Astrocyte of the cerebellum (primary cell): ENCODE results near the gene IRF3.

Experiments used
- DNase-seq: peaks from one replicate; pipeline ENCODE4 v3.0.0-alpha.2; 2011; ENCODE audit warnings: low read depth
- H3K4me3 ChIP-seq: 2 replicates; pipeline ENCODE4 v1.5.1; 2011; ENCODE audit warnings: mild to moderate bottlenecking, low read depth, low read length, moderate library complexity
- in situ Hi-C: cut with HindIII; loops from 2 replicates; pipeline ENCODE4 v1.10.0; 2017; ENCODE audit warnings: low sequenced_read_pairs
- TF ChIP-seq, protein P1 (sequence below): IDR thresholded peaks from 2 replicates; pipeline ENCODE4 v1.5.1; 2012; ENCODE audit warnings: low read length, low read depth, moderate library complexity, mild to moderate bottlenecking; ENCODE audit errors: missing control alignments

IRF3 gene

DNA sequence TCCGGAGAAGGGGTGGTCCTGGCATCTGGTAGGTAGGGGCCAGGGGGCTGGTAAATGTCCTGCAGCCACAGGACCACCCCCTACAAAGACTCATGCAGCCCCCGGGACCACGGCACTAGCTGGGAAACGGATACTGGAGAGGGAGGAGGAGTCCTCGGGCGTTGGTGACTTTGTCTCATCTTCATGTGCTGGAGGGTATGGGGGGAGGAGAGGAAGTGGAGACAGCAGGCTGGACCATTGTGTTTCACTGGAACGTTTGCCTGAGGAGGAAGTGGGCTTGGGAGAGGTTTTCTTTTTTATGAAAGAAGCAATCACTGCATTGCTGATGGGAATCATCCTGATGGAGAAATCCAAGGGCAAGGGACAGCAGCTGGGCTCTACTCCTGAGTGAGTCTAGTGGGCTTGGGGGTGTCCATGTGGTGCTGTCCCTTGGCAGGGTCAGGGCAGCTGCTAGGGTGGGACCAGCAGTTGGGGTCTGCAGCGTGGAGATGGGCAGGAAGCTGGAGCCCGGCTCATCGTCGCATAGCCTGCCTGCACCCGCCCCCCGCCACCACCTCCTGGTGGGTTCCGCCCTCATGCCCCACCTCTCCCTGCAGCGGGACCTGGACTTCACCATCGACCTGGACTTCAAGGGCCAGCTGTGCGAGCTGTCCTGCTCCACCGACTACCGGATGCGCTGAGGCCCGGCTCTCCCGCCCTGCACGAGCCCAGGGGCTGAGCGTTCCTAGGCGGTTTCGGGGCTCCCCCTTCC lies 22.1 kb upstream of the IRF3 start:
- TF ChIP-seq, protein P1, sequence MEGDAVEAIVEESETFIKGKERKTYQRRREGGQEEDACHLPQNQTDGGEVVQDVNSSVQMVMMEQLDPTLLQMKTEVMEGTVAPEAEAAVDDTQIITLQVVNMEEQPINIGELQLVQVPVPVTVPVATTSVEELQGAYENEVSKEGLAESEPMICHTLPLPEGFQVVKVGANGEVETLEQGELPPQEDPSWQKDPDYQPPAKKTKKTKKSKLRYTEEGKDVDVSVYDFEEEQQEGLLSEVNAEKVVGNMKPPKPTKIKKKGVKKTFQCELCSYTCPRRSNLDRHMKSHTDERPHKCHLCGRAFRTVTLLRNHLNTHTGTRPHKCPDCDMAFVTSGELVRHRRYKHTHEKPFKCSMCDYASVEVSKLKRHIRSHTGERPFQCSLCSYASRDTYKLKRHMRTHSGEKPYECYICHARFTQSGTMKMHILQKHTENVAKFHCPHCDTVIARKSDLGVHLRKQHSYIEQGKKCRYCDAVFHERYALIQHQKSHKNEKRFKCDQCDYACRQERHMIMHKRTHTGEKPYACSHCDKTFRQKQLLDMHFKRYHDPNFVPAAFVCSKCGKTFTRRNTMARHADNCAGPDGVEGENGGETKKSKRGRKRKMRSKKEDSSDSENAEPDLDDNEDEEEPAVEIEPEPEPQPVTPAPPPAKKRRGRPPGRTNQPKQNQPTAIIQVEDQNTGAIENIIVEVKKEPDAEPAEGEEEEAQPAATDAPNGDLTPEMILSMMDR: no peak
- in situ Hi-C loops: no loop called here
- no peak overlapping the region for H3K4me3 ChIP-seq

DNA sequence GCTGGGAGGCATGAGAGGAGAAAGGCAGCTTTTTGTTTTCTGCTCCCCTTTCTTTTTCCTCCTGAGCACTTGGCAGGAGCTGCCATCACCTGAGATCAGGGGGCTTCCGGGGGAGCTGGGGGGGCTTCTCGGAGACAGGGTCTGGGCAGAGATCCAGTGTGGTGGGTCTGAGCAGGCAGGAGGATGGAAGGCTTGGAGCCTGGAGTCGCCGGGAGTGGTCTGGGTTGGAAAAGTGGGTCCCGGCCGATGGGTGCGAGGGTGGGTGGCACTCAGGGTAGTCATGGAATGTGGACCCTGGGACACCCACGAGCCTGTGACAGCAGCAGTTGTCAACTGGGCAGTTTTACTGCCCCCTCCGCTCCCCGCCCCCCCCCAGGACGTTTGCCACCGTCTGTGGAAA lies 21.5 kb upstream of the IRF3 start:
- TF ChIP-seq, protein P1: no peak
- no peak for DNase-seq
- H3K4me3 ChIP-seq: no peak overlapping the region
- in situ Hi-C loops: no loop called here

More for the DNA sequence above, 22.1 kb upstream of the IRF3 start:
- no peak for DNase-seq

DNA sequence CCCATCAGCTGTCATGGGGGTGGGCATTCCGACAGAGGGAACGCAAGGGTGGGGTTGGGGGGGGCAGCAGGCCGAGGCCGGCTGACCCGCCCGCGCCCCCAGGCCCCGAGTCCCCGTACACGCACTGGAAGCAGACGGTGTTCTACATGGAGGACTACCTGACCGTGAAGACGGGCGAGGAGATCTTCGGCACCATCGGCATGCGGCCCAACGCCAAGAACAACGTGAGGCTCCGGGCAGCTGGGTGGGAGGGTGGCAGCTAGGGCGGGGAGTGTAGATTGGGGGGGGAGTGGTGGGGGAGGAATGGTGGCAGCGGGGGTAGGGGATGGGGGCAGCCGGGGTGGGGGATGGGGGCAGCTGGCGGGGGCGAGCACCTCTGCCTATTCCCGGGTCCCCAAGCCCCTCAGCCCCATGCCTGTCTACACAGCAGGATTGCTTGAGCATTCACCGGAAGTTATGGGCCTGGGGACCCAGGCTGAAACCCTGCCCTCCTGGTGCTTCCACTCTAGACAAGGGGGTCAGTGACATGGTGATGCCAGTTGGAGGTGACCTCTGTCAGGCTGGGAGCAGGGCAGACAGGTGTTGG lies 20.9 kb upstream of the IRF3 start:
- no peak overlapping the region for H3K4me3 ChIP-seq

DNA sequence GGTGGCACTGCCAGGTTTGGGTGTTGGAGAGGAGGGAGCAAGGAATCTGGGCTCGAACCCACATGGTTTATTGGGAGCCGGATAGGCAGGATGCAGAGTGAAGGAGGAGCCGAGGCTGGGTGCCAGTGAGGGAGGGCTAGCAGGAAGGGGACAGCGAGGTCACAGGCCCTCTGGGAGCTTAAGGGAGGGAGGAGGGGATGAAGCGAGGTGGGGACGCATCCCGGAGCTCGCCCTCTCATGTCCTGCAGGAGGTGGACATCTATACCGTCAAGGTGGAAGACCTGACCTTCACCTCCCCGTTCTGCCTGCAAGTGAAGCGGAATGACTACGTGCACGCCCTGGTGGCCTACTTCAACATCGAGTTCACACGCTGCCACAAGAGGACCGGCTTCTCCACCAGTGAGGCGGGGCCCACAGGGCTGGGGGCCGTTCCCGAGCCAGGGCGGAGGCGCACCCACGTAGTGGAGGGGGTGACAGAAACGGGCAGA lies 20.2 kb upstream of the IRF3 start:
- in situ Hi-C loops: no loop called here
- H3K4me3 ChIP-seq: no peak overlapping the region
- TF ChIP-seq, protein P1: no peak
- no peak for DNase-seq

More for the DNA sequence above, 20.9 kb upstream of the IRF3 start:
- in situ Hi-C loops: no loop called here
- TF ChIP-seq, protein P1: no peak
- no peak for DNase-seq

DNA sequence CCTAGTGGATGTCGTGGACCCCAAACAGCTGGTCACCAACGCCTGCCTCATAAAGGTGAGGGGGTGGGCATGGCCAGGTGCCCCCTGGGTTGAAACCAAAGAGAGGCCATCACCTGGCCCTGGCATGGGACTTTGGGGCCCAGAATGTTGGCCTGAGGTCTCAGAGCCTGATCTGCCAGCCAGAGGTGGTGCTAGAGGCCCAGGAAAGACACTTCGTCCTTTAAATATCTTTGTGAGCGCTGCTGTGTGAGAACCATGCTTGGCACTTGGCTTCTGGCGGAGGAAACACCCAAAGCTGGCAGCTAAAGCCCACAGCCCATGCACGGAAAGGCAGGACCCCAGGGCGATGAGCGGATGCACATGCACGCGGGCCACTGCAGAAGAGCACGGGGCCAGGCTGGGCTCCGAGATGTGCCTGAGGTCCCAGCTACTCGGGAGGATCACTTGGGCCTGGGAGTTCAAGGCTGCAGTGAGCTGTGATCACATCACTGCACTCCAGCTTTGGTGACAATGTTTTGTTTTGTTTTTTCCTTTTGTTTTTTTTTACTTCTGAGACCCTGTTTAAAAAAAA lies 19.4 kb upstream of the IRF3 start:
- in situ Hi-C loops: no loop called here
- TF ChIP-seq, protein P1: no peak
- no peak overlapping the region for H3K4me3 ChIP-seq
- no peak for DNase-seq

DNA sequence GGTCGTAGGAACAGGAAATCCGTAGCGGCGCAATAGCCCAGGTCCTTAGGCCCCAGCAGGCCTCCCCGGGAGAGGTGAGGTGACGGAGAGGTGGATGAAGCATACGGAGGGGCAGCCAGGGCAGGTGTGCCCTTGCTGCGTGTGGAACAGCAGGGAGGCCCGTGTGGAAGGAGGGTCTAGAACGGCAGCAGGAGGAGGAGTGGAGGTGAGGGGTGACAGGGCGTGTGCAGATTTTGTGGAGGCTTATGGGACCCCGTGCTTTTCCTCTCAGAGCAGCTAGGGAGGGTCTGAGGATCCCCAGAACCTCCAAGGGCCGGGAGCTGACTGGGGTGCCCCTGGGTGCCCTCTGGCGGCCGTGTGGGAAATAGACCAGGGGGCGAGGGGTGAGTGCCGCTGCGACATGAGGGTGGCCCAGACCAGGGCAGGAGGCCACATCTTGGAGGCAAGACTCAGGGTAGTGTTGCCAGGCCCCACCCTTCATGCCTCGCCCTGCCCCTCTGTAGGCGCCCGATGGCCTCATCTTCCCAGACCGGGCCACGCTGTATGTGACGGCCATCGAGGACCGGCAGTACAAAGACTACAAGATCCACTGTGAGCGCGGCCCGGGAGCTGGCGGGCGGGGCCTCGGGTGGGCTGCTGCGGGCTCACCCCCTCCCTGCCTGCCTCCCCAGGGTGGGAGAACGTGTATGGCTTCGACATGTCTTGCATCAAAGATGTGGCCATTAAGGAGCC lies 18.8 kb upstream of the IRF3 start:
- no peak overlapping the region for H3K4me3 ChIP-seq
- TF ChIP-seq, protein P1: peak; percentile 50
- no peak for DNase-seq
- in situ Hi-C loops: no loop called here
